Astrocyte of the spinal cord (primary cell): ENCODE results near the gene PRMT2.
"Not testable (repeated sequence)": the region's sequence is repeated elsewhere in the genome, so short reads cannot be mapped to it uniquely, and the experiment has no call there.

Experiments
- DNase-seq: peaks from one replicate; pipeline ENCODE4 v3.0.0; 2011; ENCODE audit warnings: low read depth, low spot score
- H3K4me3 ChIP-seq: 2 replicates; pipeline ENCODE4 v1.5.1; 2011; ENCODE audit warnings: low read depth, mild to moderate bottlenecking, low read length, moderate library complexity
- CTCF ChIP-seq: IDR thresholded peaks from 2 replicates; pipeline ENCODE4 v1.5.1; 2012; ENCODE audit warnings: low read depth, mild to moderate bottlenecking, low read length, inconsistent platforms
- in situ Hi-C: cut with HindIII; loops from 2 replicates; pipeline ENCODE4 v1.10.0; 2017; ENCODE audit warnings: low sequenced_read_pairs

Gene PRMT2

GRCh38 chr21:46665566-46665965 lies 30.1 kb downstream of the PRMT2 start:
- in situ Hi-C loops: no loop called here
- no peak for TF ChIP-seq CTCF
- no peak for DNase-seq
- no peak overlapping the region for H3K4me3 ChIP-seq

GRCh38 chr21:46666941-46667740 lies 31.7 kb downstream of the PRMT2 start:
- H3K4me3 ChIP-seq: peak overlapping the region; percentile 55
- in situ Hi-C loops: no loop called here
- peak; percentile 36 for DNase-seq
- no peak for TF ChIP-seq CTCF

GRCh38 chr21:46667741-46668380 lies 32.4 kb downstream of the PRMT2 start:
- H3K4me3 ChIP-seq: peak overlapping the region; percentile 55
- peak; percentile 39 for DNase-seq
- in situ Hi-C loops: no loop called here
- no peak for TF ChIP-seq CTCF

- no peak for TF ChIP-seq CTCF
- in situ Hi-C loops: no loop called here
- H3K4me3 ChIP-seq: peak overlapping the region; percentile 55
- no peak for DNase-seq
Observed at GRCh38 chr21:46668381-46668780, 32.9 kb downstream of the PRMT2 start.

GRCh38 chr21:46668904-46669303 lies 33.4 kb downstream of the PRMT2 start:
- DNase-seq, H3K4me3 ChIP-seq, in situ Hi-C loops: not testable (repeated sequence)

GRCh38 chr21:46674430-46675007 lies 39.0 kb downstream of the PRMT2 start:
- in situ Hi-C loops: no loop called here
- DNase-seq: no peak
- TF ChIP-seq CTCF: no peak
- H3K4me3 ChIP-seq: no peak overlapping the region

- in situ Hi-C loops: no loop called here
- peak; percentile 19 for DNase-seq
- TF ChIP-seq CTCF: no peak
Observed at GRCh38 chr21:46675595-46676280, 40.3 kb downstream of the PRMT2 start.

GRCh38 chr21:46676542-46676941 lies 41.1 kb downstream of the PRMT2 start:
- H3K4me3 ChIP-seq, in situ Hi-C loops, DNase-seq: not testable (repeated sequence)

More at GRCh38 chr21:46675595-46676280, 40.3 kb downstream of the PRMT2 start:
- H3K4me3 ChIP-seq: no peak overlapping the region

GRCh38 chr21:46681593-46681992 lies 46.1 kb downstream of the PRMT2 start:
- H3K4me3 ChIP-seq, in situ Hi-C loops: not testable (repeated sequence)
- peak; percentile 6 for DNase-seq

- DNase-seq, H3K4me3 ChIP-seq, in situ Hi-C loops: not testable (repeated sequence)
Observed at GRCh38 chr21:46698652-46699051, 63.2 kb downstream of the PRMT2 start.
